Breast epithelium (tissue), 4 donors: ENCODE results near the gene DNAJC13. TPM values are rescaled to one million over a fixed set of nuclear protein-coding genes. Genes with fewer than 3 reads are reported as not detected.

ENCODE experiments used
- DNase-seq, 2 donors: peaks; one replicate each; pipeline ENCODE4 v3.0.0-alpha.2; 2019; ENCODE audit warnings: low spot score in 2 of 2
- H3K27ac ChIP-seq, 2 donors: fragments of 200-600 bp; sonication (generic) in 1 of 2; one replicate each; pipeline ENCODE4 v1.5.1; 2016 to 2019; ENCODE audit warnings: mild to moderate bottlenecking in 1 of 2
- H3K27me3 ChIP-seq, 2 donors: fragments of 200-600 bp; sonication (generic) in 1 of 2; one replicate each; pipeline versions ENCODE4 v1.5.1 to v1.6.0; 2017 to 2019; ENCODE audit warnings: control low read depth in 1 of 2, mild to moderate bottlenecking in 1 of 2
- H3K36me3 ChIP-seq: fragments of 200-600 bp; one replicate; pipeline ENCODE4 v1.5.1; 2019
- H3K4me1 ChIP-seq, 2 donors: fragments of 200-600 bp; sonication (generic); one replicate each; pipeline ENCODE4 v1.5.1; 2016 to 2019; ENCODE audit warnings: control low read depth in 1 of 2
- H3K4me3 ChIP-seq, 3 donors: fragments of 200-600 bp; sonication (generic); 1 replicate in 2 of 3; 2 replicates in 1 of 3; pipeline ENCODE4 v1.5.1; 2016 to 2019; ENCODE audit warnings: mild to moderate bottlenecking in 3 of 3, moderate library complexity in 2 of 3
- H3K9me3 ChIP-seq, 2 donors: fragments of 200-600 bp; sonication (generic) in 1 of 2; one replicate each; pipeline ENCODE4 v1.5.1; 2016 to 2019; ENCODE audit warnings: control low read depth in 1 of 2
- CTCF ChIP-seq, 3 donors: fragments of 450-650 bp; IDR thresholded peaks; one replicate each; pipeline ENCODE4 v1.5.1; 2016 to 2017; ENCODE audit warnings: antibody characterized with exemption in 3 of 3, mild to moderate bottlenecking in 3 of 3, moderate library complexity in 3 of 3
- POLR2A ChIP-seq: fragments of 450-650 bp; IDR thresholded peaks from one replicate; pipeline ENCODE4 v1.6.1; 2016; ENCODE audit warnings: antibody characterized with exemption, mild to moderate bottlenecking, moderate library complexity
- POLR2AphosphoS5 ChIP-seq, 3 donors: sonication (generic); formaldehyde crosslinking; IDR thresholded peaks; one replicate each; pipeline ENCODE4 v1.6.1; 2017; ENCODE audit warnings: antibody characterized with exemption in 3 of 3
- intact Hi-C: fragments of 100-400 bp; cut with DNase I; formaldehyde crosslinking; loops from one replicate; pipeline ENCODE4 v1.15.1; 2023; ENCODE audit warnings: low total_unique reads
- total RNA-seq, 3 donors: library from RNA; depleted of rRNA; stranded (reverse); fragments of >200 nt; gene quantifications; one replicate each; pipeline ENCODE4 v1.1.0, GENCODE V29; 2016

DNAJC13 gene
- total RNA-seq, 3 donors from 2014 or later: 42.0 to 56.5 (median 53.6) TPM

- no peak for DNase-seq
- peaks cover 0 to 5% of the 10 kb centered on the region in 2 donors for H3K9me3 ChIP-seq
- H3K27ac ChIP-seq: peak overlapping the region; percentile 13 to 29
- TF ChIP-seq POLR2AphosphoS5 (IDR thresholded peaks at IDR 0.05) (no peak), POLR2A (no peak), CTCF (IDR thresholded peaks at IDR 0.05) (no peak)
- no peaks in the 10 kb centered on the region for H3K27me3 ChIP-seq
- no peaks in the 10 kb centered on the region for H3K36me3 ChIP-seq
- H3K4me3 ChIP-seq: no peak overlapping the region
- no peaks in the 10 kb centered on the region for H3K4me1 ChIP-seq
- intact Hi-C loops: no loop called here
Observed at GRCh38 chr3:132573797-132574211, 156.5 kb downstream of the DNAJC13 start.

- Histone ChIP-seq H3K36me3 (no peaks in the 10 kb centered on the region), H3K27me3 (no peaks in the 10 kb centered on the region), H3K4me1 (no peaks in the 10 kb centered on the region), H3K27ac (no peak overlapping the region), H3K4me3 (no peak overlapping the region), H3K9me3 (no peaks in the 10 kb centered on the region)
- intact Hi-C loops: no loop called here
- TF ChIP-seq POLR2A (no peak), CTCF (IDR thresholded peaks at IDR 0.05) (no peak), POLR2AphosphoS5 (IDR thresholded peaks at IDR 0.05) (no peak)
- no peak for DNase-seq
Observed at GRCh38 chr3:132587401-132587800, 170.1 kb downstream of the DNAJC13 start.

Other genes starting within 250 kb of the DNAJC13 start
- gene ACP3, start 100.1 kb upstream of the DNAJC13 start, total RNA-seq: 1 to 10 TPM; 1.8 to 6.9 (median 6.7) TPM
- 1 to 10 TPM; 1.1 to 2.5 (median 1.6) TPM for gene ACKR4, start 179.8 kb downstream of the DNAJC13 start, total RNA-seq
- 10 to 100 TPM; 30.4 to 52.0 (median 40.3) TPM for gene ACAD11, start 242.3 kb downstream of the DNAJC13 start, total RNA-seq
- gene UBA5, start 242.8 kb downstream of the DNAJC13 start, total RNA-seq: 10 to 100 TPM; 34.4 to 40.2 (median 37.7) TPM